Right lobe of liver (tissue), 6 donors: Measurements from ENCODE around the gene PMEL. TPM values are rescaled to one million over a fixed set of nuclear protein-coding genes. Genes with fewer than 3 reads are reported as not detected.
A peak's percentile ranks its signal among the peaks of the same experiment; 100 is the strongest.

Experiments used
- ATAC-seq, 4 donors: fragments of 200-7000 bp; cut with Tn5 transposase; one replicate each; pipeline ENCODE4 v1.9.1; 2020; ENCODE audit warnings: mild to moderate bottlenecking in 4 of 4, moderate library complexity in 4 of 4
- DNase-seq, 3 donors: peaks; one replicate each; pipeline ENCODE4 v3.0.0-alpha.2; 2020
- H3K27ac ChIP-seq, 3 donors: fragments of 200-600 bp; one replicate each; pipeline ENCODE4 v1.8.0; 2022
- H3K27me3 ChIP-seq, 2 donors: fragments of 200-600 bp; one replicate each; pipeline ENCODE4 v1.8.0; 2022
- H3K36me3 ChIP-seq, 4 donors: fragments of 200-600 bp; sonication (generic) in 1 of 4; one replicate each; pipeline versions ENCODE4 v1.5.1 to v1.8.0; 2017 to 2022; ENCODE audit warnings: control low read depth in 1 of 4
- H3K4me1 ChIP-seq, 4 donors: fragments of 200-600 bp; sonication (generic) in 1 of 4; one replicate each; pipeline versions ENCODE4 v1.5.1 to v1.8.0; 2017 to 2022; ENCODE audit warnings: control low read depth in 1 of 4
- H3K4me3 ChIP-seq, 3 donors: fragments of 200-600 bp; one replicate each; pipeline ENCODE4 v1.8.0; 2022
- H3K9me3 ChIP-seq, 4 donors: fragments of 200-600 bp; sonication (generic) in 1 of 4; one replicate each; pipeline versions ENCODE4 v1.5.1 to v1.8.0; 2017 to 2022; ENCODE audit warnings: control low read depth in 1 of 4
- POLR2A ChIP-seq: fragments of 450-650 bp; IDR thresholded peaks from one replicate; pipeline ENCODE4 v1.6.1; 2017; ENCODE audit warnings: antibody characterized with exemption, mild to moderate bottlenecking
- WGBS: methylation state at CpG from one replicate; pipeline ENCODE4 v1.1.6; 2018; ENCODE audit warnings: low coverage, low lambda C conversion rate; ENCODE audit not compliant: insufficient coverage; ENCODE audit errors: missing lambda C conversion rate; 5-methylcytosine and 5-hydroxymethylcytosine counted together
- intact Hi-C, 2 donors: fragments of 100-400 bp; cut with DNase I; formaldehyde crosslinking; loops; one replicate each; pipeline versions ENCODE4 v1.11.2 to v1.14.1; 2022
- total RNA-seq, 6 experiments: library from RNA; depleted of rRNA in 2 of 6; stranded (reverse); fragments of >200 nt in 2 of 6; fragmentation: NEBNext Ultra II Directional in 3 of 6; extraction: Animal tissue kit (Norgen Biotek cat#: 25700) in 3 of 6; gene quantifications; one replicate each; pipeline versions ENCODE4 v1.1.0 to v1.2.4, GENCODE V29; 2016 to 2023
- TF ChIP-seq, protein P1 (sequence below), 4 donors: fragments of 200-600 bp in 3 of 4; fragments of 450-650 bp in 1 of 4; IDR thresholded peaks; one replicate each; pipeline versions ENCODE4 v1.5.1 to v1.8.0; 2016 to 2022; ENCODE audit warnings: antibody characterized with exemption in 4 of 4, mild to moderate bottlenecking in 2 of 4
- donor health status: DM: no; HTN: yes; CAD: no.
- donor health status: DM: no; HTN: no; CAD: no.
- donor health status: DM: no; HTN: no; CAD: no.
- donor health status: DM: no; HTN: yes; CAD: no.
- donor health status: DM: no; HTN: yes; CAD: no.

PMEL gene
- total RNA-seq, 6 experiments from 2014 or later: 1.5 to 4.5 (median 2.7) TPM

DNA sequence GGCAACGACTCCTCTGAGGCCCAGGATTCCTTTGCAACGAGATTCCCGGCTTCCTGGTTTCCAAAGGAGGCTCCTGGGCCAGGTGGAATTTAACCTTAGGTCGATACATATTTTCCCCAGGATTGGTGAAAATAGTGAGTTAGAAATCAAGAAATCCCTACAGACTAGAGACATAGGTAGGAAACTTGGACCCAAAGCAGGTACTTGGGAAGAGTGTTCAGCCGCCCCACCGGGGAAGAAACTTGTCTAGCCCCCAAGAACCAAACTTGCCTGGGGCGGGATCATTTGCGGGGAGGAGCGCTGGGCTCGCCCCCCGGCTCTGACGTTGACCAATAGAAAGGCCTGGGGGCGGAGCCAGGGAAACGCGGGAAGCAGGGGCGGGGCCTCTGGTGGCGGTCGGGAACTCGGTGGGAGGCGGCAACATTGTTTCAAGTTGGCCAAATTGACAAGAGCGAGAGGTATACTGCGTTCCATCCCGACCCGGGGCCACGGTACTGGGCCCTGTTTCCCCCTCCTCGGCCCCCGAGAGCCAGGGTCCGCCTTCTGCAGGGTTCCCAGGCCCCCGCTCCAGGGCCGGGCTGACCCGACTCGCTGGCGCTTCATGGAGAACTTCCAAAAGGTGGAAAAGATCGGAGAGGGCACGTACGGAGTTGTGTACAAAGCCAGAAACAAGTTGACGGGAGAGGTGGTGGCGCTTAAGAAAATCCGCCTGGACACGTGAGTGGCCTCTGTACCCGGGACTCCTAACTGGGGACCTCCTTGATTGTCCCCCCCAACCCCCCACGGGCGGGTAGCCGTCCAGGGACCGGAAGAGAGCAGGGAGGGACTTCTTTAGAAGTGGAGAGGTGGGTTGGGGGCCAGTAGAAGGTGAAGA, 803 bp upstream of the PMEL start, which contains the start of gene CDK2:
Gene CDK2, plus strand, starts transcription at position 423 of the 874 bp plus-strand sequence. Its CDS starts 179 bp downstream, at position 602.
- Histone ChIP-seq H3K9me3 (no peaks in the 10 kb centered on the region), H3K36me3 (no peaks in the 10 kb centered on the region), H3K27me3 (no peaks in the 10 kb centered on the region), H3K4me3 (peak within 1 kb of the TSS; percentile 76 to 83 (median 82)), H3K27ac (peak within 1 kb of the TSS; percentile 75 to 91 (median 81)), H3K4me1 (peaks cover 0 to 12% (median 3%) of the 10 kb centered on the region in 4 donors)
- TF ChIP-seq POLR2A: peak; percentile 80
- TF ChIP-seq, protein P1, sequence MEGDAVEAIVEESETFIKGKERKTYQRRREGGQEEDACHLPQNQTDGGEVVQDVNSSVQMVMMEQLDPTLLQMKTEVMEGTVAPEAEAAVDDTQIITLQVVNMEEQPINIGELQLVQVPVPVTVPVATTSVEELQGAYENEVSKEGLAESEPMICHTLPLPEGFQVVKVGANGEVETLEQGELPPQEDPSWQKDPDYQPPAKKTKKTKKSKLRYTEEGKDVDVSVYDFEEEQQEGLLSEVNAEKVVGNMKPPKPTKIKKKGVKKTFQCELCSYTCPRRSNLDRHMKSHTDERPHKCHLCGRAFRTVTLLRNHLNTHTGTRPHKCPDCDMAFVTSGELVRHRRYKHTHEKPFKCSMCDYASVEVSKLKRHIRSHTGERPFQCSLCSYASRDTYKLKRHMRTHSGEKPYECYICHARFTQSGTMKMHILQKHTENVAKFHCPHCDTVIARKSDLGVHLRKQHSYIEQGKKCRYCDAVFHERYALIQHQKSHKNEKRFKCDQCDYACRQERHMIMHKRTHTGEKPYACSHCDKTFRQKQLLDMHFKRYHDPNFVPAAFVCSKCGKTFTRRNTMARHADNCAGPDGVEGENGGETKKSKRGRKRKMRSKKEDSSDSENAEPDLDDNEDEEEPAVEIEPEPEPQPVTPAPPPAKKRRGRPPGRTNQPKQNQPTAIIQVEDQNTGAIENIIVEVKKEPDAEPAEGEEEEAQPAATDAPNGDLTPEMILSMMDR (IDR thresholded peaks at IDR 0.05): no peak
- WGBS: under 1% methylated on average over 27 of the region's 45 CpGs
- intact Hi-C loops: no loop called here
- ATAC-seq (peak; percentile 98 to 99 (median 98)), DNase-seq (peak; percentile 93 to 96 (median 95))

DNA sequence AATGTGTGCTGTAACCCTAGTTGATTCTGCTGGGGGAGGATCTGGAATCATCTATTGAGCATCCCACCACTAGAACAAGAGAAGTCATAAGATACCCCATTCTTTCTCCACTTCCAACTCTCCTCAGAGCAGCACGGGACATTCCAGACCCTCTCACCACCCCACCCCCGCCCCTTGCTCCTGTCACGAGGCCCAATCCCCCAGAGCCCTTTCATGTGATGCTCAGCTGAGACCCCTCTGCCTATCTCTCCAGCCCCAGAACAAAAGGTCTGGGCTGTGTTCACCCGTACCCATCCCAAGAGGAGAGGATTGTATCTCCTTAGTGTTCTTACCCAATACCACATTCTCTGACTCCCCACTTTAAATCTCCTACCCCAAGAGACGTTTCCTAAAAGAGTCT, 602 bp downstream of the PMEL start:
- Histone ChIP-seq H3K9me3 (no peaks in the 10 kb centered on the region), H3K4me1 (peaks cover 0 to 12% (median 3%) of the 10 kb centered on the region in 4 donors), H3K27me3 (no peaks in the 10 kb centered on the region), H3K27ac (no peak overlapping the region), H3K4me3 (no peak overlapping the region), H3K36me3 (no peaks in the 10 kb centered on the region)
- DNase-seq (no peak), ATAC-seq (no peak)
- TF ChIP-seq, protein P1 (IDR thresholded peaks at IDR 0.05): no peak
- TF ChIP-seq POLR2A: no peak
- WGBS: 80% methylated on average over 5 of the region's 5 CpGs
- intact Hi-C loops: no loop called here

DNA sequence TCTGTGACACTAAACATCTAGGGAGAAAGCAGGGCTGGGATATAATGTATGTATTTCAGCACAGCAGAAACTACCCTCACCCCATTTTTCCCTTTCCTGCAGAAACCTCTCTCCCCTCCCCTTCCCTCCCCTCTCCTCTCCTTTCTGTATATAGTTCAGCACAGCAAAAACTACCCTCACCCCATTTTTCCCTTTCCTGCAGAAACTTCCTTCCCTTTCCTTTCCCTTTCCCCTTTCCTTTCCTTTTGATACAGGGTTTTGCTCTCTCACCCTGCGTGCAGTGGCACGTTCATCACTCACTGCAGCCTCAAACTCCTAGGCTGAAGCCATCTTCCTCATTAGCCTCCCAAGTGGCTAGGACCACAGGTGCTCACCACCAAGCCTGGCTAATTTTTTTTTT, 2.1 kb downstream of the PMEL start:
- H3K36me3 ChIP-seq: no peaks in the 10 kb centered on the region
- H3K9me3 ChIP-seq: no peaks in the 10 kb centered on the region
- 52% methylated on average over 2 of the region's 2 CpGs for WGBS
- H3K27ac ChIP-seq: no peak overlapping the region
- ATAC-seq (no peak), DNase-seq (no peak)
- H3K4me3 ChIP-seq: no peak overlapping the region
- peaks cover 0 to 12% (median 3%) of the 10 kb centered on the region in 4 donors for H3K4me1 ChIP-seq
- intact Hi-C loops: no loop called here
- no peaks in the 10 kb centered on the region for H3K27me3 ChIP-seq
- TF ChIP-seq, protein P1 (IDR thresholded peaks at IDR 0.05): no peak
- no peak for TF ChIP-seq POLR2A

DNA sequence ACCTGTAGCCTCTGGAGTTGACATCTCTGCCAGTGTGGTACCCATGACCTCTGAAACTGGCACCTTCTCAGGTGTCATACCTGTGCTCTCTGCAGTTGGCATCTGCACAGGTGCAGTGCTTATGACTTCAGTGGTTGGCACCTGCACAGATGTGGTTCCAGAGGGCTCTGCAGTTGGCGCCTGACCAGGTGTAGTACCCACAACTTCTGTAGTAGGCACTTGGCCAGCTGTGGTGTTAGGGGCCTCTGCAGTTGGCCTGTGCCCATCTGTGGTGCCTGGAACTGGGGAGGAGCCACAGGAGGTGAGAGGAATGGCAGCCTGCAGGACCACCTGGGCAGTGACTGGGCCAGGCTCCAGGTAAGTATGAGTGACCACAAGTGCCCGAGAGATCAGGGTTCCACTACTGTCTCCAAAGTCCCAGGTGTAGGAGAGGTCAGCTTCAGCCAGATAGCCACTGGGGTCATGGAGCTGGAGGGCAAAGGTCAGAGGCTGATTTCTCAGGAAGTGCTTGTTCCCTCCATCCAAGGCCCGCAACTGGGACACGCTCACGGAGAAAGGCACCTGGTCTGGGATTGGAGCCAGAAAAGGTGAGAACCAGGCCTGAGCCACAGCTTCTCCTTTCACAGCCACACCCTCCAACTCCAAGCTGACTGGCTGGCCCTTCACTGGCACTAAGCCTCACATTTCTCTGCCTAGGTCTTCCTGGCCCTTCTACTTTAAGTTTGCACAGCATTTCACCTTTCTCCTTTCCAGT, 8.6 kb downstream of the PMEL start:
- WGBS: 50% methylated on average over 1 of the region's 5 CpGs
- TF ChIP-seq, protein P1 (IDR thresholded peaks at IDR 0.05): no peak
- no peak for TF ChIP-seq POLR2A
- ATAC-seq: peak in 1 of 4 donors; percentile 13
- H3K27me3 ChIP-seq: no peaks in the 10 kb centered on the region
- H3K36me3 ChIP-seq: no peaks in the 10 kb centered on the region
- H3K4me3 ChIP-seq: no peak overlapping the region
- DNase-seq: no peak
- no peaks in the 10 kb centered on the region for H3K9me3 ChIP-seq
- no peaks in the 10 kb centered on the region for H3K4me1 ChIP-seq
- intact Hi-C loops: no loop called here
- no peak overlapping the region for H3K27ac ChIP-seq
